Mesothelial cell of epicardium (in vitro differentiated cells): ENCODE results near the gene NUP50. TPM values are rescaled to one million over a fixed set of nuclear protein-coding genes. Genes with fewer than 3 reads are reported as not detected.

Experiments
- DNase-seq, 2 experiments: peaks; one replicate each; pipeline ENCODE4 v3.0.0; 2021; ENCODE audit warnings: low spot score in 2 of 2; ENCODE audit not compliant: unreplicated experiment in 2 of 2
- H3K27ac Mint-ChIP-seq: 2 replicates; pipeline ENCODE4 v1.8.0; 2021; ENCODE audit warnings: mixed read lengths
- H3K27me3 Mint-ChIP-seq: 2 replicates; pipeline ENCODE4 v1.8.0; 2021; ENCODE audit warnings: low read depth, mixed read lengths
- H3K36me3 Mint-ChIP-seq: 2 replicates; pipeline ENCODE4 v1.8.0; 2021; ENCODE audit warnings: mixed read lengths
- H3K4me1 Mint-ChIP-seq: 2 replicates; pipeline ENCODE4 v1.8.0; 2021; ENCODE audit warnings: mixed read lengths
- H3K4me3 Mint-ChIP-seq: 2 replicates; pipeline ENCODE4 v1.8.0; 2021; ENCODE audit warnings: mild to moderate bottlenecking, moderate library complexity, mixed read lengths
- H3K9me3 Mint-ChIP-seq: 2 replicates; pipeline ENCODE4 v1.8.0; 2021; ENCODE audit warnings: mixed read lengths
- total RNA-seq: library from RNA; stranded (reverse); gene quantifications from 3 replicates; pipeline ENCODE4 v1.2.1, GENCODE V29; 2021
- TF ChIP-seq, protein P1 (sequence below): fragments of 200-600 bp; sonication (generic); IDR thresholded peaks from one replicate; pipeline ENCODE4 v1.5.0; 2021; ENCODE audit warnings: antibody characterized with exemption; ENCODE audit not compliant: unreplicated experiment

NUP50 gene
- total RNA-seq, 1 donor from 2014 or later, result 45.8 TPM

DNA sequence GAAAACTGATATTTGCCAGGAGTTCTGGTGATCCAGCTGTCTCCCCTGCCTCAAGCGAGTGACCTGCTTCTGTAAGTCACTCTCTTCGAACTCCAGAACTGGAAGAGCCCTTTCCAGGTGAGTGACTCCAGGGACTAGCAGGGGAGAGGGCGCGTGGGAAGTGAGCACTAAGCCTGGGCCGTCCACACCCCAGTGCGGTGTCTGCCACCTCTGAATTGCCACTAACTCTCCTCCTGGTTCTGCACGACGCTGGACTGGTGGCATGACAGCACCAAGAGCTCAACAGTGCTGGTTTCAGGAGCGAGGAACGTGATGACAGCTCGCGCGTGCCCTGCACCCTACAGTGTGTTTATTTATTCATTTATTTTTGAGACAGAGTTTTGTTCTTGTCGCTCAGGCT lies 54.1 kb downstream of the NUP50 start:
- no peak for DNase-seq
- no peak overlapping the region for H3K4me3 Mint-ChIP-seq
- no peaks in the 10 kb centered on the region for H3K9me3 Mint-ChIP-seq
- H3K27ac Mint-ChIP-seq, result no peak overlapping the region
- peaks cover 4% of the 10 kb centered on the region for H3K27me3 Mint-ChIP-seq
- TF ChIP-seq, protein P1, sequence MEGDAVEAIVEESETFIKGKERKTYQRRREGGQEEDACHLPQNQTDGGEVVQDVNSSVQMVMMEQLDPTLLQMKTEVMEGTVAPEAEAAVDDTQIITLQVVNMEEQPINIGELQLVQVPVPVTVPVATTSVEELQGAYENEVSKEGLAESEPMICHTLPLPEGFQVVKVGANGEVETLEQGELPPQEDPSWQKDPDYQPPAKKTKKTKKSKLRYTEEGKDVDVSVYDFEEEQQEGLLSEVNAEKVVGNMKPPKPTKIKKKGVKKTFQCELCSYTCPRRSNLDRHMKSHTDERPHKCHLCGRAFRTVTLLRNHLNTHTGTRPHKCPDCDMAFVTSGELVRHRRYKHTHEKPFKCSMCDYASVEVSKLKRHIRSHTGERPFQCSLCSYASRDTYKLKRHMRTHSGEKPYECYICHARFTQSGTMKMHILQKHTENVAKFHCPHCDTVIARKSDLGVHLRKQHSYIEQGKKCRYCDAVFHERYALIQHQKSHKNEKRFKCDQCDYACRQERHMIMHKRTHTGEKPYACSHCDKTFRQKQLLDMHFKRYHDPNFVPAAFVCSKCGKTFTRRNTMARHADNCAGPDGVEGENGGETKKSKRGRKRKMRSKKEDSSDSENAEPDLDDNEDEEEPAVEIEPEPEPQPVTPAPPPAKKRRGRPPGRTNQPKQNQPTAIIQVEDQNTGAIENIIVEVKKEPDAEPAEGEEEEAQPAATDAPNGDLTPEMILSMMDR, result no peak
- no peaks in the 10 kb centered on the region for H3K36me3 Mint-ChIP-seq
- H3K4me1 Mint-ChIP-seq, result peaks cover 7% of the 10 kb centered on the region

DNA sequence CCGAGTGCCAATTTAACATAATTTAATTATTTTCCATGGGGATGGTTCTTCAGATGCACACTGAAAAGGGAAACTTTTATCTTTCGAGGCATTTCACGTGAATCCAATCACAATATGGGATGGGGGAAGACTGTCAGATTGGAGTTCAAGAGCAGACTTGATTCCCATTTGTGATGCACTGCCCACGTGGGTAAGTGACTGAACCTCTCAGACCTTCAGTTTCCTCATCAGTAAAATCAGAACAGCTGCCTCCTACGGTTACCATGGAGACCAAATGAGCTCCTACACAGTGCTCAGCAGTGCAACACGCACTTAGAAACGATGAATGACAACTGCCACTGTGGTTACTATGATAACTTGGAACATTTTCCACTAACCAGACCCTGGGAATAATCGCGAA lies 55.3 kb downstream of the NUP50 start:
- TF ChIP-seq, protein P1, result no peak
- Mint-ChIP-seq H3K9me3 (no peaks in the 10 kb centered on the region), H3K4me3 (no peak overlapping the region), H3K4me1 (peaks cover 3% of the 10 kb centered on the region), H3K27ac (no peak overlapping the region), H3K27me3 (no peaks in the 10 kb centered on the region), H3K36me3 (no peaks in the 10 kb centered on the region)
- DNase-seq, result no peak

DNA sequence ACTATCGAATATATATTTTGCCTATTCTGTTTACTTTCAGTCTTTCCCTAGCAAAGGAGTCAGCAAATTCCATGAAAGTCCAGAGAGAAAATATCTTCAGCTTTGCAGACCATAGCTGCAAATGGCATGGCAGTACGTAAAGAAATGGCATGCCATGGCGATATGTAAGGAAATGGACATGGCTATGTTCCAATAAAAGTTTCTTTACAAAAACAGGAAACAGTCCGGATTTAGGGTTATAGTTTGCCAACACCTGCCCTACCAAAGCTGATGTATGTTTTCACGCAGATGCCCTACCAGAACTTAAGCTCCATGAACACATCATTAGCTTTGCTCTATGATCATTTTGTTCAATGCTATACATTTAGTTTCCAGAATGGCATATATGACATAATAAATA lies 57.5 kb downstream of the NUP50 start:
- TF ChIP-seq, protein P1, result no peak
- Mint-ChIP-seq H3K9me3 (no peaks in the 10 kb centered on the region), H3K27me3 (no peaks in the 10 kb centered on the region), H3K36me3 (no peaks in the 10 kb centered on the region), H3K4me3 (no peak overlapping the region), H3K4me1 (peaks cover 3% of the 10 kb centered on the region), H3K27ac (no peak overlapping the region)
- no peak for DNase-seq

DNA sequence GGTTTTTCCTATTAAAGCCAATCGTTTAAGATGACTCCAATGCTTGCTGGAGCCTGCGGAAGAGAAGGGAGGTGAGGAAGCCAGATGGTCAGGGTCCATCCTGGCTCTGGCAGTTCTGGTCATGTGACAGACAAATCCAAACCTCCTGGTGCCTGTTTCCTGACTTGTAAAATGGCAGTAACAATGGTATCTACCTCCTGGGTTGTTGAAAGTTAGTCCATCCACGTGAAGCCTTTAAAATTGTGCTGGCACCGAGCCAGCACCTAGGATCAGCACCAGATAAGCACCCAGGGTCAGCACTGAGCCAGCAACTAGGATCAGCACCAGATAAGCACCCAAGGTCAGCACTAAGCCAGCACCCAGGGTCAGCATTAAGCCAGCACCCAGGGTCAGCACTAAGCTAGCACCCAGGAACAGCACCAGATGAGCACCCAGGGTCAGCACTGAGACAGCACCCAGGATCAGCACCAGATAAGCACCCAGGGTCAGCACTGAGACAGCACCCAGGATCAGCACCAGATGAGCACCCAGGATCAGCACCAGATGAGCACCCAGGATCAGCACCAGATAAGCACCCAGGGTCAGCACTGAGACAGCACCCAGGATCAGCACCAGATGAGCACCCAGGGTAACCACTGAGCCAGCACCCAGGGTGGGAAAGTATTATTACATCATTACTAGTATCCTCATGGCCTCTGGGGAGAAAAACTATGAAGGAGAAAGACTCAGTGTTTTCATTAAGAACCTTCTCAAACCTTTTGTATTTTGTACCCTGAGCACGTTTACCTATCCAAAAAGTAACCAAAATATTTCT lies 59.8 kb downstream of the NUP50 start:
- no peak overlapping the region for H3K27ac Mint-ChIP-seq

DNA sequence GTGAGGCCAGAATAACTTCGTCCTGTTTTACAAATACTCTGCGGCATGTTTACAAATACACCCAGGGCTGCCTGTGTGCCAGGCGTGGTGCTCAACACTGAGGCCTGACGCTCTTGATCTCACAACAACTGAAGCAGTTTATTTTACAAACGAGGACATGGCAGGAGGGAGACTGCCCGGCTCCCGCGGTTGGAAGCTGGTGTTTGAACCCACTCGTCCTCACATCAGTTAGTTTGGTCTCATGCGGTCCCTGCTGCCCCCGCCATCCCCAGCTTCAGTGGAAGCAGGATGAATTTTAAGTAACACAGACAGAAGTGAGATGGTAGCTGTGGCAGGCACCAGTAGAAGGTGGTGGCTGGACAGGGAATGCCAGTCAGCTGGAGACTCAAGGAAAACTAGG lies 60.6 kb downstream of the NUP50 start:
- Mint-ChIP-seq H3K4me3 (no peak overlapping the region), H3K27ac (no peak overlapping the region), H3K27me3 (no peaks in the 10 kb centered on the region), H3K9me3 (no peaks in the 10 kb centered on the region), H3K4me1 (no peaks in the 10 kb centered on the region), H3K36me3 (no peaks in the 10 kb centered on the region)
- TF ChIP-seq, protein P1, result no peak
- DNase-seq, result no peak

More for the DNA sequence above, 59.8 kb downstream of the NUP50 start:
- H3K27me3 Mint-ChIP-seq, result no peaks in the 10 kb centered on the region
- TF ChIP-seq, protein P1, result no peak
- H3K9me3 Mint-ChIP-seq, result no peaks in the 10 kb centered on the region
- no peaks in the 10 kb centered on the region for H3K4me1 Mint-ChIP-seq
- H3K4me3 Mint-ChIP-seq, result no peak overlapping the region
- H3K36me3 Mint-ChIP-seq, result no peaks in the 10 kb centered on the region
- no peak for DNase-seq
